HG02588 (cell line): ENCODE measurements around the gene CAPN14.

Experiments
- ATAC-seq: cut with Tn5 transposase; IDR thresholded peaks from one replicate; pipeline ENCODE4 v1.9.1; 2021; ENCODE audit warnings: mild to moderate bottlenecking, moderate library complexity; ENCODE audit not compliant: unreplicated experiment

Gene CAPN14, protein sequence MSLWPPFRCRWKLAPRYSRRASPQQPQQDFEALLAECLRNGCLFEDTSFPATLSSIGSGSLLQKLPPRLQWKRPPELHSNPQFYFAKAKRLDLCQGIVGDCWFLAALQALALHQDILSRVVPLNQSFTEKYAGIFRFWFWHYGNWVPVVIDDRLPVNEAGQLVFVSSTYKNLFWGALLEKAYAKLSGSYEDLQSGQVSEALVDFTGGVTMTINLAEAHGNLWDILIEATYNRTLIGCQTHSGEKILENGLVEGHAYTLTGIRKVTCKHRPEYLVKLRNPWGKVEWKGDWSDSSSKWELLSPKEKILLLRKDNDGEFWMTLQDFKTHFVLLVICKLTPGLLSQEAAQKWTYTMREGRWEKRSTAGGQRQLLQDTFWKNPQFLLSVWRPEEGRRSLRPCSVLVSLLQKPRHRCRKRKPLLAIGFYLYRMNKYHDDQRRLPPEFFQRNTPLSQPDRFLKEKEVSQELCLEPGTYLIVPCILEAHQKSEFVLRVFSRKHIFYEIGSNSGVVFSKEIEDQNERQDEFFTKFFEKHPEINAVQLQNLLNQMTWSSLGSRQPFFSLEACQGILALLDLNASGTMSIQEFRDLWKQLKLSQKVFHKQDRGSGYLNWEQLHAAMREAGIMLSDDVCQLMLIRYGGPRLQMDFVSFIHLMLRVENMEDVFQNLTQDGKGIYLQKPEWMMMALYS

GRCh38 chr2:31217465-31218200 lies at the start of gene CAPN14:
Gene CAPN14, minus strand, starts transcription at chr2:31217515. Its CDS starts 12,068 bp downstream, at chr2:31205447.
- no peak for ATAC-seq

DNA sequence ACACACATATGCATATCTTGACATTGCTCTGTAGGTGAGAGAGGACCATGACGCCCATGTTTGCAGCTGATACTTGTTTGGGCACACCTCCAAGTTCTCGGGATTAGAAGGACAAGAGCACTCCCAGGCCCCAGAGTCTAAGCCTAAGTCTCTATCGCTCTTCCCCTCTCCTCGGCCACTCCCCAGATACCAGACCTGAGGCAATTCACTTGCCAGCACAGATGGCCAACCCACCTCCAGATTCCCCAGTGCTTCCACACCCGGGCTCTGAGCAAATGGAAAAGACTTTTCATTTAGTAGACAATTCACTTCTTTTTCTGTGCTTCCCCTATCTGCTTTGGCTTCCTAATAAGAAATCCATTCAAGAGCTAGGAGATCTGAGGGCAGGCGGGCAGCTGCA lies 49.5 kb upstream of the CAPN14 start:
- no peak for ATAC-seq

GRCh38 chr2:31265234-31265633 lies 47.9 kb upstream of the CAPN14 start:
- ATAC-seq = no peak

GRCh38 chr2:31263636-31264190 lies 46.4 kb upstream of the CAPN14 start:
- ATAC-seq = no peak

DNA sequence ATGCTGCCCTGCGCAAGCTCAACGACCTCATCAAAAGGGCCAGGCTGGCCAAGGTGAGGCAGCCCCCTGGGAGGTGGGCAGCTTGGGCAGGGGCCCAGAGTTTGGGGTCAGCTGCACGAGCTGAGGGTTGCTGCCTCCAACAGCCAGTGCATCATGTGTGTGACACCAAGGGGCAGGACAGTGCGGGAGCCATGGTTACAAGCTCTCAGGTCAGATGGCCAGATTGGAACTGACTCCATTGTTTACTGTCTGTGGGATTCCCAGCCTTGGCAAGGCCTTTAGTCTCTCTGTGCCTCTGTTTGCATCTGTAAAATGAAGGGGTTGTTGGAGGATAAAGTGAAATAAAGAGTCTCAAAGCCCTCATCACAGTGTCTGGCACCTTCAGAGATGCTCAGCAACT lies 43.6 kb upstream of the CAPN14 start:
- ATAC-seq = no peak

DNA sequence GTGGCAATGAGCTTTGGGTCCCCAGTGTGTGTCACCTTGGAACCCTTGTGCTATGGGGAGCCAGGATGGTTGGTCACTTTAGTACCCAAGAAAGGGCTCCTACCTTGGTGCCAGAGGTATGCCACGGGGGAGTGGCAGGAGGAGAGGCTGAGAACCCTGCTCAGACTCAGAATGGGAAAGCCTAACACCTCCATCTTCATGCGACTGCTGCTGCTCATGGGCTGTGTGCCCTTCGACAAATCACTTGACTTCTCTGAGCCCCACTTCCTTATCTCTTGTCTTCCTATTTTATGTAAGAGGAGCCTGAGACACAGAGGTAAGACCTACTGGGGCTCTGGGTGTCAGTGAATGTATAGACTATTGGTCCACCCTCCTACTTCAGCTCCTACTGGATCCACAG lies 41.8 kb upstream of the CAPN14 start:
- no peak for ATAC-seq

DNA sequence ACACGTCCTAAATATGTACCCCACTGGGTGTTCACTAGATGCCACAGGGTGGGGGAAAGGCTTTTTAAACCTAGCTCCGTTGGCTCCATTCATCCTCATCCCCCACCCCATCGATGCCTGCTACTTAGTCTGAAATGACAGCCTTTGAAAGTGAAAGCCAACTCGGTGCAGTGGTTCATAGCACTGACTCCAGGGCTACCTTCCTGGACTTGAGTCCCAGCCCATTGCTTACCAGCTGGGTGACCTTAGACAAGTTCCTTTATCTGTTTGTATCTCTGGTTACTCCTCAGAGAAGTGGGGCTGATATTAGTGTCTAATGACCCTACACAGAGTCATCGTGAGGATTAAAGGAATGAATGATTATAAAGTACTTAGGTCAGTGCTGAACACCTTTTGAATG lies 41.0 kb upstream of the CAPN14 start:
- peak; percentile 30 for ATAC-seq

DNA sequence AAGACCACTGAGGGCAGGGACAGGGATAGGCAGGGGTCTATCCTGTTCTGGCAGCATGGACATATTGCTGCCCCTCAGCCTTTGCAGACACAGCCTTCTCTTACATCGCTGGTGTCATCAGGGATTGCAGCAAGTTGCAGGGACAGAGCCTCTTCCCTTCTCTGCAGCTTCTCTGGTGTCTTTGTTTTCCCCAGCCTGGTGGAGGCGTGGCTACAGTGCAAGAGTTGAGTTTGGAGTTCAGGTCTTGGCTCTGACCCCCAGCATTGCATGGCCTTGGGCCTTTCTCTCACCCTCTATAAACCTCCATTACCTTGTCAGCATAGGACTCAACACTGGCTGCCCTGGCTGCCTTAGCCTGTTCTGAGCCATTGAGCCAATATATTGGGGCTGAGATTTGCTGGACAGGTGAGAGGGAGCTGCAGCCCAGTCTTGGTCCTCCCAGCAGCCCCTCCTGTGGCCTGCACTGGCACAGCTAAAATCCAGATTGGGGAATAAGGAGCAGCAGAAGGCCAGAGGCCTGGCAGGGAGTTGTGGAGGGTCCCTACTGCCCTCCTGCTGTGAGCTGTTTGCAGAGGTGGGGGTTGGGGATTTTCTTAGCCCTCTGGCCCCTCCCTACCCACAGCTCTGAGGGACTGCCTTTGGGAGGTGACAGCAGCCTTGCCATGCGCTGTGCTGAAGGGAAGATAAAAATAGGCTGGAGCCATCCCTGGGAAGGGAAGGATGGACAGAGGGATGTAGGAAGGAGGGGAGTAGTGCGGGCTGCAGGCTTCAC lies 39.5 kb upstream of the CAPN14 start:
- ATAC-seq = no peak

DNA sequence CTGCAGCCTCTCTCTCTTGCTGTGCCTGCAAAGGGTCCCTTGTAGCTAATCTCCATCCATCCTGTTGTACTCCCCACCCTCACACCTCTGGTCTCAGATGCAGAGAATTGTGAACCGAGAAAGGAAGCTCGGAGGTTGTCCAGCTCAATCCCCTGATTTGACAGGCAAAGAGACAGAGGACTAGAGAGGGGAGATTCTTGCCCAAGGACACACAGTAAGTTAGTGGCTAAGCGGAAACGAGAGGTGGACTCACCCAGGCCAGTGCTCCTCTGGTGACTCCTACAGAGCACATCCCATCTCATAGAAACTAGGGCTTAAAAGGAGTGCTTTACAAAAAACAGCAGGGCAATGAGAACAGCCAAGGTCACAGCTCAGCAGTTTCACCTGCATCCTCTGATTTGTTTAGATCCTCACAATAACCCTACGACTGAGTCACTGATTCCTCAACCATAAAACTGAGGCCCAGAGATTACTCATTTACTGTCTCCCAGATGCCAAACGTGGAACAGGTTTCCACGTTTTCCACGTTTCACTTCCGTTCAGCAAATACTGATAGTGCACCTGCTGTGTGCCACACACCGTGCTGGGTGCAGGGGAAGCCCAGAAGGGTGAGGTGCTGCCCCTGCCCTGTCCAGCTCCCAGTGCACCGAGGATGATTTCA lies 38.7 kb upstream of the CAPN14 start:
- ATAC-seq = peak; percentile 60

- no peak for ATAC-seq
These were observed 37.2 kb upstream of the CAPN14 start for GRCh38 chr2:31254237-31255203.

DNA sequence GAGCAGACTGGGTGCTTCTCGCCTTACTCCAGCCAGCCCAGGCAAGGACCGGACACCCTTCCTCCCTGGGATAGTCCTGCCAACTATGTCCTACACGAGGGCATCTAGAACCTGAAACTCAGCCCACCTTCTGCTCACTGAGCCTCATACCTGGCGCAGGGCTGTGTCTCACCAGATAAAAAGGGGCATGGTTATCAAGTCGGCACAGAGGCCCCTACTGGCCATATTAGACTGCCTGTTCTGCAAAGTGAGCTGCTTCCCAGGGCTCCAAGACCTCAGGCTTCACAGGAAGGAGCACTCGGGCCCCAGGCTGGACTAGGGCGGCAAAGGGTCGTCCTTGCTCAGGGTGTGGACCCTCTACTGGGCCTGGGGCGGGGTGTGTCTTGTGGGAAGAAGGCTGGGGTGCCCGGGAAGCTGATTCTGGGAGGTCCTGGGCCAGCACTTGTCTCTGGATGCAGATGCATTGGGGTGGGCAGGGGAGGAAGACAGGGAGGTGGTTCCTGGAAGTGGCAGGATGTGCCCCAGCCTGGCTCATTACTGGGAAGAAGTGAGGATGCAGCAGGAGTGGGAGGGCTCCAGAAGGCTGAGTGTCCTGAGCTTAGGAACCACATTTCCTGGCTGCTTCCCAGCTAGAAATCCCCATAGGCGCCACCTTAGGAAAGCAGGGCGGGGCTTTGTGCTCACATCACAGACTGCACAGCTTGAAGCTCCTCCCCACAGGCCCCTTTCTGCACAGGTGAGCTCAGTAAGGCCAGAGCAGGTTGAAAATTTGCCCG lies 36.2 kb upstream of the CAPN14 start:
- ATAC-seq = no peak

DNA sequence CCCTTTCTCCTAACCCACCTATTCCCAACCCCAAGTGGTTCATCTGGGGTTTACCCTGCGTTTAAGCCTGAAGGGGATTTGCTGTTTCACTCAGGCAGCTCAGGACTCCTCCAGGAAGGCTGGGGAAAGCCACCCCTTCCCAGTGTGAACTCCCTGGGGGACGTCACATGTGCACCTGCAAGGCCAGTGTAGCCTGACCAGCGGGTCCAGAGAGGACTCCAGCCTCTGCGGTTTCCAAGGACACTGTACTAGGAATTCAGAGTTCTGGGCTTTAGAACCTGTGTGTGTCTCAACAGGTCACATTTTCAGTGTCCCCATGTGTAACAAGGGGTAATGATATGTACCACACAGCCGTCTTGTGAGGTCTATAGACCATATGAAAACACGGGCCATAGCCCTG lies 34.5 kb upstream of the CAPN14 start:
- ATAC-seq = no peak

DNA sequence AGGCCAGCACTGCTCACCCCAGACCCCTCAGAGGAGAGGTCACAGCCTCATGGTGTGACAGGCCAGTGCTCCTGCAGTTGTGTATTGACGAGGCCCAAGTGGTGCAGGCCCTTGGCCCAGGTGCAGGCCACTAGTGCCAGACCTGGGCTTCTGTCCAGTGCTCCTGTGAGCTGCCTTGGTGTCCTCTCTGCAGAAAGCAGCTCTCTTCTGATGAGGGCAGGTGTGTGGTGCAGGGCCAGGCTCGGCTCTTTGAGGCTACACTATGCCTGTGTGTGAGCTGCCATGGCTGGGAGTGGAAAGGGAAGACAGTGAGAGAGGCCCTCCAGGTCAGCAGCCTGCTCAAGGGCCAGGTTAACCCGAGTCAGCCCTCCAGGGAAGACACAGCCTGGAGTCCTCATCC lies 33.7 kb upstream of the CAPN14 start:
- ATAC-seq = no peak

- ATAC-seq = no peak
These were observed 31.8 kb upstream of the CAPN14 start for GRCh38 chr2:31249009-31249690.

DNA sequence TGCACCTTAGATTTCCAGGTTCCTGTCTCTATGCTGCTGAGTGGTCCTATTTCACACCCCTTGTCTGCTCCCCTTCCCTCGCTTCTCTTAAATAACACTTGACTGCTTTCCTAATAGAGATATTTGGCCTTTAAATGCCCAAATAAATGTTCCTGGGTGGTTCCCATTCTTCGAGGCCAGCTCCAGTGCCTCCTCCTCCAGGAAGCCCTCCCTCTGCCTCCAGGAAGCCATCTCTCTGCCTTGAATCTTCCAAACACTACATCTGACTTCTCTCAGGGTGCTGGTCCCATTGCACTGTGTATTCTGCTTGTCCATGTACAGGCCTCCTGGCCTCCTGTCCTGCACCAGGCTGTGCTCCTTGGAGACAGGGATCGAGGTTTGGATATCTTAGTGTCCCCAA lies 30.8 kb upstream of the CAPN14 start:
- ATAC-seq = no peak

DNA sequence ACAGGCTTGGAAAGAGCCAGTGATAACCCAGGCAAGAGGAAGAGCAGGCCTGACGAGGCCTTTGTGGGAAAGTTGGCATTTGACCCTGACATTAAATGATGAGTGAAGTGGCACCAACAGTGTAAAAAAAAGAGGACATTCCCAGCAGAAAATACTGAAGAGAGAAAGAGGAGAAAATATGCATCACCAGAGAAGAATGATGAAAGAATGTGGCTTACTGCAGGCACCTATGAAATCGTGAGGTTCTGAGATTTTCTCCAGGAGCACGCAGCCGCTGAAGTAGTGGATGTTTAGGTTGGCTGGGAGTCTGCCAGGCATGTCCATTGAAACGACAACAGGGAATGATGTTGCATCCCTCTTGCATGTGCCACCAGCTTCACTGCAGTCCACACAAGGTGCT lies 30.4 kb upstream of the CAPN14 start:
- no peak for ATAC-seq

DNA sequence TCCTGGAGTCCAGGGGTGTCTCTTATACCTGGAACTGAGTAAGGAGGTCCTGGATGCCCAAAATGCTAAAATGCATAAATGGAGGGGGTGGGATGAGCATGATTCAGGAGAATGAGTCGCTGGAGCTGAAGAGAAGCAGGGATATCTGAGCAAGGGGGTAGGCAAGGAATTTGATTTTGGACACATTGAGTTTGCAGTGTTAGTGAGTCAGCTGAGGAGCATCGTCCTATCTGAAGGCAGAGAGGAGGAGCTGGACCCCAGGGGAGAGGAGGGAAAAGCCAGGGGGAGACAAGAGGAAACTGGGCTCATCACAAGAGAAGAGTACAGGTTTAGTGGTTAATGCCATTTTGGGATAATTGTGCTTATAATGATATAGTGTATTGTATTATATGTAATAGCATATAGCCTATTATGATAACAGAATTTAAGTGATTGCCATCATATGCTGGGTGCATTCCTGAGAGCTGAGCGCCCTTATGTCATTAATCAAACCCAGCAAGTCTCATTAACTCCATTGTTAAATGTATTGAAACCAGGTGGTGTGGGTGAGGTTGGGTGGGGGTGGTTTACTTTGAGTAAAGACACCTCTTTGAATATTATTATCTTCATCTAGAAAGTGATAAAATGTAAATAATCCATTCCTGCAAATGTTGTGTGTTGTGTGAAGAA lies 29.0 kb upstream of the CAPN14 start:
- no peak for ATAC-seq
